ENCODE results near the gene OPCML. TPM values are rescaled to one million over a fixed set of nuclear protein-coding genes. Genes with fewer than 3 reads are reported as not detected.

Gene OPCML
- total and polyA plus RNA-seq, 12 donors, result under 0.01 to 1.2 (median 0.39) TPM

DNA sequence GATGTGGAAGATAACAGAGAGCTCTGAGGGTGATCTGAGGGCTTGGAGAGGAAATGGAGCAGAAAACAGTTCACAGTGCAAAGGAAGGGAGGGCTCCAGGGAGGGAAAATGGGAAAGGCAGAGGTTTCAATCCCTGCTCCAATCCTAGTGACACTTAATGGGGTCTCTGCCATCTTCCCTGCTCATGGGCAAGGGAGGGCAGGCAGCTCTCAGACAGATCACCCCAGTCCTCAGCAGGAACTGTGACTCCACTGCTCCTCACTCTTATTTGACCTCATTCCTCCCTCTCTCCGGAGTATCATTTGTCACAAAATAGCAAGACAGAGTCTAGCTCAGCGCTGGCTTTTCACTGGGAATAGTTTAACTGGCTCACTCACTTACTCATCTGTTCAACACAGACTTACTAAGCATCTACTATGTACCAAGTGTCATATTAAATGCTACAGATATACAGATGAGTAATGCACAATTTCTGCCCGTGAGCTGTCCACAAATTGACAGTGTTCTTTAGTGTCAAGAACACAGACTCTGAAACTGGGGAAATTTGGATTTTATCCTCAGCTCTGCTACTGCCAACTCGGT is 817.4 kb downstream of the OPCML start:
- WGBS, 2 donors, result 82 to 87% methylated on average over 4 of the region's 4 CpGs
- TF ChIP-seq, protein P1, sequence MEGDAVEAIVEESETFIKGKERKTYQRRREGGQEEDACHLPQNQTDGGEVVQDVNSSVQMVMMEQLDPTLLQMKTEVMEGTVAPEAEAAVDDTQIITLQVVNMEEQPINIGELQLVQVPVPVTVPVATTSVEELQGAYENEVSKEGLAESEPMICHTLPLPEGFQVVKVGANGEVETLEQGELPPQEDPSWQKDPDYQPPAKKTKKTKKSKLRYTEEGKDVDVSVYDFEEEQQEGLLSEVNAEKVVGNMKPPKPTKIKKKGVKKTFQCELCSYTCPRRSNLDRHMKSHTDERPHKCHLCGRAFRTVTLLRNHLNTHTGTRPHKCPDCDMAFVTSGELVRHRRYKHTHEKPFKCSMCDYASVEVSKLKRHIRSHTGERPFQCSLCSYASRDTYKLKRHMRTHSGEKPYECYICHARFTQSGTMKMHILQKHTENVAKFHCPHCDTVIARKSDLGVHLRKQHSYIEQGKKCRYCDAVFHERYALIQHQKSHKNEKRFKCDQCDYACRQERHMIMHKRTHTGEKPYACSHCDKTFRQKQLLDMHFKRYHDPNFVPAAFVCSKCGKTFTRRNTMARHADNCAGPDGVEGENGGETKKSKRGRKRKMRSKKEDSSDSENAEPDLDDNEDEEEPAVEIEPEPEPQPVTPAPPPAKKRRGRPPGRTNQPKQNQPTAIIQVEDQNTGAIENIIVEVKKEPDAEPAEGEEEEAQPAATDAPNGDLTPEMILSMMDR (IDR thresholded peaks at IDR 0.05), result no peak
- H3K27ac ChIP-seq, result no peak overlapping the region
- H3K9me3 ChIP-seq, result no peaks in the 10 kb centered on the region
- peaks cover 0 to 6% (median 0%) of the 10 kb centered on the region in 7 donors for H3K27me3 ChIP-seq
- no peak overlapping the region for H3K4me3 ChIP-seq
- no peak for DNase-seq
- intact Hi-C loops (cut with DNase I), result no loop called here
- H3K36me3 ChIP-seq, result no peaks in the 10 kb centered on the region
- ATAC-seq, result no peak
- H3K4me1 ChIP-seq, result no peaks in the 10 kb centered on the region

DNA sequence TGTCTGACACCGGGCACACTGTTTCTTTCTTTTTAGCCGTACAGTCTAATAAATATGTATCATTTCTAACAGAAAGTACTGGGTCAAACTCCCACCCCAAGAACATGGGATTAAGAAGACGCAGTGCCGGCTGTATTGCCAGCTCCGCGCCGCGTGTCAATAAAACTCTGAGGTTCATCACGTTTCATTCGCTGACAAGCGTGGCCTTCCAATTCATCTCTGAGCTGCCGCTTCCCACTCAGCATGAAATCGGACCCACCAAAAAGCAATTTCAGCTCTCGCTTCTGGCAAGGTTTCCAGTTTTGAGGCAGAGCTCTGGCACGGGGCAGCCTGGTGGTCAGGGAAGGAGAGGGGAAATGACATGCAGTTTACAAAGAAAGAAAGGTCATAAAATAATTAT is 819.8 kb downstream of the OPCML start:
- DNase-seq (no peak), ATAC-seq (no peak)
- 87 to 90% methylated on average over 15 of the region's 15 CpGs for WGBS, 2 donors
- Histone ChIP-seq H3K27ac (no peak overlapping the region), H3K27me3 (no peaks in the 10 kb centered on the region), H3K4me3 (no peak overlapping the region), H3K36me3 (no peaks in the 10 kb centered on the region), H3K4me1 (no peaks in the 10 kb centered on the region), H3K9me3 (no peaks in the 10 kb centered on the region)
- TF ChIP-seq, protein P1 (IDR thresholded peaks at IDR 0.05), result no peak
- intact Hi-C loops (cut with DNase I), result no loop called here

DNA sequence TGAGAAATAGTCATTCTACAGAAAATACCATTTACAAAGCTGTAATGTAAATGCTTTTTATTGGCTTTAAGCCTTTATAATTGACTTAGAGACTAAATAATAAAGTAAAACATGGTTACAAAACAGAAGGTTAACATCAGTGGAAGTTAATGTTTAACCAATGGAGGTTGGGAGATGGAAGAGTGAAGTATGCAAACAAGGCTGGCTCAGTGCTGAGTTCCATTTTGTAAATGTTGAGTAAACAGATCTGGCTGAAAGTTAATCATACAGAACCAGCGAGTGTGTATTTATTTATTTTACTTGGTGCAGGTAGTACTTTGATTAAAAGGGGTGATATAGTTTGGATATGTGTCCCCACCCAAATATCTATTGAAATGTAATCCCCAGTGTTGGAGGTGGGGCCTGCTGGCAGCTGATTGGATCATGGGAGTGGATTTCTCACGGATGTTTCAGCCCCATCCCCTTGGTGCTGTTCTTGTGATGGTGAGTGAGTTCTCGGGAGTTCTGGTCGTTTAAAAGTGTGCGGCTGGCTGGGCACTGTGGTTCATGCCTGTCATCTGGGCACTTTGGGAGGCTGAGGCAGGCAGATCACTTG is 827.4 kb downstream of the OPCML start:
- H3K4me3 ChIP-seq, result no peak overlapping the region
- 74 to 84% methylated on average over 5 of the region's 5 CpGs for WGBS, 2 donors
- no peaks in the 10 kb centered on the region for H3K36me3 ChIP-seq
- TF ChIP-seq, protein P1 (IDR thresholded peaks at IDR 0.05), result no peak
- no peak for DNase-seq
- ATAC-seq, result no peak
- H3K27me3 ChIP-seq, result no peaks in the 10 kb centered on the region
- H3K4me1 ChIP-seq, result no peaks in the 10 kb centered on the region
- no peak overlapping the region for H3K27ac ChIP-seq
- H3K9me3 ChIP-seq, result peaks cover 0 to 35% (median 16%) of the 10 kb centered on the region in 11 donors
- intact Hi-C loops (cut with DNase I), result no loop called here

DNA sequence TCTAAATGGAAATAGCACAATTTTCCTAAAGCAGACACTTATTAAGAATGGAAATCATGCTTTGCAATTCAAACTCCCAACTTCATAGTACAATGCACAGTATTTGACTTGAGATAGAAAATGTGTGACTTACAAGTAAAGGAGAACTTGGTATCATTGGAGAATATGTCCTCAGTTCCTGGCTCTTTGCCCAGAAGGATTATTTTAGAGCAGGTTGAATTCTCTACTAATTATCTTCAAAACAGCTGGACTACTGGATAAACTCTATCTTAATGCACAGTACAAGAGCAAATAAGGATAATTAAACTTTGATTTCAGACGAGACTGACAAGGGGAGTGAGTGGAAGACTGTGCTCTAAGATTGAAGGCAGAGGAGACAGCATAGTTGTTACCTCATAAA is 839.4 kb downstream of the OPCML start:
- Histone ChIP-seq H3K27me3 (no peaks in the 10 kb centered on the region), H3K4me1 (peaks cover 0 to under 1% (median 0%) of the 10 kb centered on the region in 9 donors), H3K9me3 (peaks cover 0 to 5% (median 0%) of the 10 kb centered on the region in 11 donors), H3K27ac (no peak overlapping the region), H3K36me3 (no peaks in the 10 kb centered on the region), H3K4me3 (no peak overlapping the region)
- 16 to 22% methylated on average over 1 of the region's 1 CpG for WGBS, 2 donors
- TF ChIP-seq, protein P1 (IDR thresholded peaks at IDR 0.05), result no peak
- intact Hi-C loops (cut with DNase I), result no loop called here
- DNase-seq (no peak), ATAC-seq (no peak)
